AG10803 (cell line): ENCODE results near the gene BDNF.

Experiments
- DNase-seq: peaks from one replicate; pipeline ENCODE4 v3.0.0; 2010; ENCODE audit warnings: low read depth
- H3K4me3 ChIP-seq: 2 replicates; pipeline ENCODE4 v1.5.1; 2011; ENCODE audit warnings: mild to moderate bottlenecking, low read length, control low read depth
- TF ChIP-seq, protein P1 (sequence below): conservative IDR thresholded peaks from 2 replicates; pipeline ENCODE4 v1.5.1; 2011; ENCODE audit warnings: mild to moderate bottlenecking, low read length, control low read depth, inconsistent platforms

BDNF gene

DNA sequence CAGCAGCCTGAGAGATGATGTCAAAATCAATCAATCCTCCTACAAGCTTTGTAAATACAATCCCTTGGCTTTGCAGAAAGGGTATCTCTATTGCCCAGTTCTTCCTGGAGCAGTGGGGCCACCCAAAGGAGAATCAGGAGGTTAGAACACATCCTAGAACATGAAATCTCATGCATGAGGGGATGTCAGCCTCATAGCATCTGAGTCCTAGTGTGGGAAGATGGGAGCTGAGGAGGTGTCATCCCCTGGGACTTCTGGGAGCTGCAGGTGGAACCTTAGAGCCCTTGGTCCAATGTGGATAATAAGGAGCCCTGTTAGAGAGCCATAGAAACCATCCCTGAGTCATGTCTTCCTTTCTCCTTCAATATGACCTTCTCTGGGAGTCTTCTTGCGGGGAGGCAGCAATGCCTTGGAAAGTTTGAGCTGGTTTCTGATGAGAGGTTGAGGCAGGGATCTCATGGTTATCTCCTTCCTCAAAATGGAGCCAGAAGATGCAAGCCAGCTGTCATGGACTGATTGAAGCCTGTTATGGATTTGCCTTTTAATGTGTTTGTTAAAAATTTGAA lies 74.8 kb downstream of the BDNF start:
- no peak for DNase-seq
- H3K4me3 ChIP-seq = no peak overlapping the region
- TF ChIP-seq, protein P1, sequence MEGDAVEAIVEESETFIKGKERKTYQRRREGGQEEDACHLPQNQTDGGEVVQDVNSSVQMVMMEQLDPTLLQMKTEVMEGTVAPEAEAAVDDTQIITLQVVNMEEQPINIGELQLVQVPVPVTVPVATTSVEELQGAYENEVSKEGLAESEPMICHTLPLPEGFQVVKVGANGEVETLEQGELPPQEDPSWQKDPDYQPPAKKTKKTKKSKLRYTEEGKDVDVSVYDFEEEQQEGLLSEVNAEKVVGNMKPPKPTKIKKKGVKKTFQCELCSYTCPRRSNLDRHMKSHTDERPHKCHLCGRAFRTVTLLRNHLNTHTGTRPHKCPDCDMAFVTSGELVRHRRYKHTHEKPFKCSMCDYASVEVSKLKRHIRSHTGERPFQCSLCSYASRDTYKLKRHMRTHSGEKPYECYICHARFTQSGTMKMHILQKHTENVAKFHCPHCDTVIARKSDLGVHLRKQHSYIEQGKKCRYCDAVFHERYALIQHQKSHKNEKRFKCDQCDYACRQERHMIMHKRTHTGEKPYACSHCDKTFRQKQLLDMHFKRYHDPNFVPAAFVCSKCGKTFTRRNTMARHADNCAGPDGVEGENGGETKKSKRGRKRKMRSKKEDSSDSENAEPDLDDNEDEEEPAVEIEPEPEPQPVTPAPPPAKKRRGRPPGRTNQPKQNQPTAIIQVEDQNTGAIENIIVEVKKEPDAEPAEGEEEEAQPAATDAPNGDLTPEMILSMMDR = no peak

DNA sequence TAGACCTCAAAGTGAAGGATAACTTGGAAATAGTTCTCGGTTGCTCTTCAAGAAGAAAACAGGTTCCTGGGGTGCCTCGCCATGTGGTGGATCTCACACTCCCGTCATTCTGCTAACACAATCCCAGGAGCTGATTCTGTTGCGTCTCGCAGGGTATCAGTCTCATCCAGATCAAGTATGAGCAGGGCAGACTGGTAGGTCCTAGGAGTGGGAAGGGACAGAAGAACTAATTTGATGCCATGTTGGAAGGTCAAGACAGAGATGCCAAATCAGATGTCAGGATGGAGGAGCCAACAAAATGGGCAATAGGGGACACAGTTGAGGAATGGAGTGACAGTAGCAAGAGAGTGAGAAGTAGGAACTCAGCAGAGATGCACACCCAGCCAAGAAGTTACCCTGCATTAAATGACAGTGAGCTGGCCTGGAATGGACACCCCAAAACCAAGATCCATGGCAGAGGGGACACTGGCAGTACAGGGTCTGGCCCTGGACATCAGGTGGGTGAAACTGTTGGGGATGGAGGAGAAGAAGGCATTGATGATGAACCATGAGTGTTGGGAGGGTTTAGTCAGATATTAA lies 76.2 kb downstream of the BDNF start:
- DNase-seq = no peak
- no peak overlapping the region for H3K4me3 ChIP-seq
- TF ChIP-seq, protein P1 = no peak

DNA sequence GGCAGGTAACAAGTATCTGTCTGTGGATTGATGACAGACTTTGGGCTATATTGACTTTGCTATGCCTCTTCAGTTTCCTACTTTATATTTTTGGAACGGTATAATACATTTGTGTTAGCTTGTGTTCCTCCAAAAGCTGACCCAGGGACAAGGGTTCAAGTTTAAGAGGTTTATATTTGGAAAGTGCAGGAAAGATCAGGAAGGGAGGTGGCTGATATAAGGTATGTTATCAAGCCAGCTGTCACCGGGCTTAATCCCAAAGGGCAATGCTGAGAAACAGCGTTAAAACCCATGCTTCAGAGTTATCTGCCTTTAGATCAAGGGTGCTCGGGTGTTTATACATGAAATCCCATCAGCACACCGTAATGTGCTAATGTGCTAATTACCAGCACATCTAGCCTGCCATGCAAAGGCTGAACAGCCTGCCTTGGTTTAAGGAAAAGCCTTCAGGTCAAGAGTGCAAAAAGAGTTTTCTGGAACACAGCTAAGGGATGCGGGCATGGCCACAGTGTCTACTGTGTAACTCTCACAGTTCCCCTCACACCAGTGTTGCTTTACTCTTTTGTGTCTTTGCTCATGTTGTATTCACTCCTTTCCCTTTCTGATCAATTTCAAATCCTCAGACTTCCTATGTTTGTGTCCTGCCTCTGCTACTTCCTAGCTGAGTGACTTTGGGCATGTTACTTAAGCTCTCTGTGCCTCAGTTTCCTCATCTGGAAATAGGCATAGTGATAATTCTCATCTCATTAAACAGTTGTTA lies 77.5 kb downstream of the BDNF start:
- TF ChIP-seq, protein P1 = no peak
- no peak for DNase-seq
- H3K4me3 ChIP-seq = no peak overlapping the region

DNA sequence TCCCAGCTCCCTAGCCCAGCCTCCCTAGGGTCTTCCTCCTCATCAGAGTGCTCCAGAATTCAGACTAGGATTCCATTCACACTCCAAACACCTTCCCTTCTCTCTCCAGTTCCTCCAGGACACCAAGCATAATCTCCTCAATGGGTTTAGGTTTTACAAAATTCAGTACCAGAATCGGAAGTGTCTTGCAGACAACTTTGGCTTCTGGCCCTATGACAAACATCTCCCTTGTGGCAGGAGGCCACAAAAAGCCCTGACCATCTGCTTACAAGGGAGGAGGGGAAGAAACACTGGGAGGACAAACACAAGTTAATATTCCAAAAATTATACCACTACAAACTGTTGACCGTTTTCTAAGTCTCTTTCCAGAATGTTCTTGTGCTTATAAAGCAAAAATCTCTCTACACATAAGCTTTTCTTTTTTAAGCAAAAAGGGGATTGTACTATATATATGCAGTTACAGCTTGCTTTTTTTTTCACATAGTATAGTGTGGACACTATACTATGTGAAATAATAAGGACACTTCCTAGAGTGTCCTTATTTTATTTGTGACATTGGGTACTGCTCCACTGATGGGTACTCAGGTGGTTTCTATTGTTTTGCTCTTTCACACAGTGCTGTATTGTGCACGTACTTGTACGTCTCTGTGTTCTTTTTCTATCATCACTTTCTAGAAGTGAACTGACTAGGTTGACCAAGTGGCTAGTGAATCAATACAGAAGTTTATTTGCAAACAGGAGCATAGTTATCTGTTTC lies 78.7 kb downstream of the BDNF start:
- TF ChIP-seq, protein P1 = no peak
- peak; percentile 78 for DNase-seq
- no peak overlapping the region for H3K4me3 ChIP-seq

DNA sequence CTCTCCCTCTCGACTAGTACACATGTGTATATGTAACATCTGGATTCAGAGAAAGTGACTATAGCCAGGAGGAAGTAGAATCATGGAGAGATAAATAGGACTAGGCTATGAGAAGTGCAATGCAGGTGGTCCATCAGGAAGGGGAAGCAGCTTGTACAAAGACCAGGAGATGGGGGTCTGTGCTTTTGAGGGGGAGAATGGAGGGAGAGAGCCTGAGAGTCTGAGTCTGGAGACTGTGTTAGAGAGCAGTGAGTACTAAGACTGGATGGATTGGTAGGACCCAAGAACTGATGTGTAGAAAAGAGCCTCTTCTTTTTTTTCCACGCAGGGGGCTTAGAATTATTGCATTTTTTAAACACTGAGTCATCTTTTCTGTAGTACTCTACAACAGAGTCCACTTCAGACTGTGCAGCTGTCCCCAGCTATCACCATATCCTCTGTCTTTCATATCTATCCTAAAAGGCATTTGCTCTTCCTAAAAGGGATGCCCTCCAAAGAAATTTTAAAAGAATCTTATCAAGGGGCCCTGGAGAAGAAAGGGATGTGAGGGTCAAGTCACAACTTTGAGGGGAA lies 80.4 kb downstream of the BDNF start:
- no peak for DNase-seq
- TF ChIP-seq, protein P1 = no peak

DNA sequence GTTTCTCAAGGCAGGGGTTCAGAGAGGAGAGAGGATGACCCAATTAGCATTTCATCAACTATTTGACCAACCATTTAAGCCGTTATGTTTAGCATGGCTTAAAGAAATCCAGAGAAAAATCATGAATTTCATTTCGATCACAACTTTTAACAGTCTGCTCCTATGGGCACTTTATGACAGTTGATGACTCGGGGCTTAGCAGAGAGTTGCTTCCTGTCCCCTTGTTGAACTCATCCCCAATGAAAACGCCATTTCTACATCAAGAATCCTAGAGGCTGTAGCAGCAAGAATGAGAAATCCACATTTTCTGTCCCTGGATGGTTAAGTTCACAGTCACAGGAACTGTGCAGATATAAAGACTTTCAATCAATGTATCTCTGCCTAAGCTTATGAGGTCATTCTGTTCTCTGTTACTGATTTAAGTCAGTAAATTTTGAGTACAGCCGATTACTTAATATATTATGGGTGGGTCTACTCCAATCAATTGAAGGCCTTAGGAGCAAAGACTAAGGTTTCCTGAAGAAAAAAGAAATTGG lies 81.1 kb downstream of the BDNF start:
- peak; percentile 15 for DNase-seq
- TF ChIP-seq, protein P1 = no peak
- H3K4me3 ChIP-seq = no peak overlapping the region

More for the DNA sequence above, 80.4 kb downstream of the BDNF start:
- H3K4me3 ChIP-seq = no peak overlapping the region
